HepG2 (cell line): Measurements from ENCODE around the gene HYAL2. TPM values are rescaled to one million over a fixed set of nuclear protein-coding genes. Genes with fewer than 3 reads are reported as not detected.
A peak's percentile ranks its signal among the peaks of the same experiment; 100 is the strongest.

ENCODE experiments used
- ATAC-seq: fragments of 200-7000 bp; cut with Tn5 transposase; 3 replicates; pipeline ENCODE4 v1.9.1; 2020; ENCODE audit warnings: mild to moderate bottlenecking, moderate library complexity
- BruUV-seq: library from RNA; stranded (reverse); fragments of 400-500 nt; replicated peaks from 2 replicates; lab custom pipeline; 2021; lab: Mats Ljungman, UMichigan
- CTCF ChIA-PET: fragments of 300-600 bp; formaldehyde crosslinking; extraction: SDS; loops from one replicate; lab custom pipeline; 2021; ENCODE audit warnings: low total read pairs, inconsistent platforms, low intra/inter-chr PET ratio; lab: Yijun Ruan, JAX
- POLR2A ChIA-PET: fragments of 350-600 bp; sonication (Branson Sonifier 250); formaldehyde crosslinking; loops from one replicate; lab custom pipeline; 2020; ENCODE audit warnings: antibody characterized with exemption, inconsistent platforms; lab: Yijun Ruan, JAX
- DNase-seq: peaks from one replicate; pipeline ENCODE4 v3.0.0-alpha.2; 2015; ENCODE audit warnings: low spot score
- FAIRE-seq: peaks from 3 replicates; lab custom pipeline; 2011; peaks lifted over from hg19 to GRCh38; lab: Jason Lieb, UNC
- H2AFZ ChIP-seq: one replicate; pipeline ENCODE4 v1.6.1; 2011; ENCODE audit warnings: low read length, inconsistent platforms
- H3K27ac ChIP-seq: fragments of 300-600 bp; 3 replicates; pipeline ENCODE4 v1.8.0; 2011; ENCODE audit warnings: mixed run types, mild to moderate bottlenecking, mixed read lengths, low read length, inconsistent platforms; ENCODE audit not compliant: insufficient read depth; ENCODE audit errors: extremely low read length
- H3K27me3 ChIP-seq, 2 experiments: fragments of 200-600 bp in 1 of 2; 2 replicates in 1 of 2; 3 replicates in 1 of 2; pipeline versions ENCODE4 v1.6.0 to v1.8.0; 2011; ENCODE audit warnings: low read length in 2 of 2, mild to moderate bottlenecking in 2 of 2, moderate library complexity in 2 of 2, inconsistent platforms in 1 of 2; ENCODE audit not compliant: insufficient read depth in 2 of 2, control insufficient read depth in 1 of 2
- H3K36me3 ChIP-seq, 2 experiments: fragments of 200-600 bp in 1 of 2; replicated peaks in 1 of 2; 2 replicates in 1 of 2; 3 replicates in 1 of 2; pipeline versions ENCODE4 v1.5.1 to v1.8.0; 2011; ENCODE audit warnings: low read length in 2 of 2, inconsistent platforms in 1 of 2; ENCODE audit not compliant: insufficient read depth in 2 of 2, control insufficient read depth in 1 of 2
- H3K4me1 ChIP-seq: 2 replicates; pipeline ENCODE4 v1.5.1; 2012; ENCODE audit warnings: low read length, inconsistent platforms; ENCODE audit not compliant: insufficient read depth
- H3K4me2 ChIP-seq: 2 replicates; pipeline ENCODE4 v1.6.0; 2011; ENCODE audit warnings: low read depth, low read length, inconsistent platforms
- H3K4me3 ChIP-seq, 3 experiments: fragments of 200-600 bp in 1 of 3; sonication (generic), shearing (Covaris generic) in 1 of 3; replicated peaks in 1 of 3; 2 replicates each; pipeline ENCODE4 v1.5.1; 2011 to 2016; ENCODE audit warnings: low read length in 3 of 3, inconsistent platforms in 2 of 3, low read depth in 2 of 3, mild to moderate bottlenecking in 2 of 3, control low read depth in 1 of 3, mixed read lengths in 1 of 3; ENCODE audit not compliant: insufficient read depth in 1 of 3
- H3K79me2 ChIP-seq: one replicate; pipeline ENCODE4 v1.6.1; 2011; ENCODE audit warnings: low read length, inconsistent platforms; ENCODE audit not compliant: insufficient read depth
- H3K9ac ChIP-seq: 2 replicates; pipeline ENCODE4 v1.6.0; 2011; ENCODE audit warnings: mild to moderate bottlenecking, low read depth, low read length, inconsistent platforms; ENCODE audit not compliant: insufficient read depth
- H3K9me3 ChIP-seq: 2 replicates; pipeline ENCODE4 v1.5.1; 2012; ENCODE audit warnings: mild to moderate bottlenecking, low read length
- H4K20me1 ChIP-seq: 2 replicates; pipeline ENCODE4 v1.6.0; 2011; ENCODE audit warnings: inconsistent platforms, mild to moderate bottlenecking, low read length, moderate library complexity; ENCODE audit not compliant: insufficient read depth
- CTCF ChIP-seq: sonication (generic); formaldehyde crosslinking; IDR thresholded peaks from 2 replicates; pipeline ENCODE4 v1.5.0; 2020; ENCODE audit warnings: mild to moderate bottlenecking, missing genetic modification reagents, moderate library complexity
- FOXP1 ChIP-seq, 2 experiments: fragments of 450-650 bp in 1 of 2; IDR thresholded peaks; 2 replicates each; pipeline ENCODE4 v1.6.1; 2017 to 2018; ENCODE audit warnings: antibody characterized with exemption in 1 of 2
- NFAT5 ChIP-seq: sonication (generic); formaldehyde crosslinking; IDR thresholded peaks from 2 replicates; pipeline ENCODE4 v1.4.0; 2020; ENCODE audit warnings: missing genetic modification reagents
- PAWR ChIP-seq: sonication (generic); formaldehyde crosslinking; IDR thresholded peaks from 2 replicates; pipeline ENCODE4 v1.4.0; 2020; ENCODE audit warnings: missing genetic modification reagents, mild to moderate bottlenecking, borderline replicate concordance
- RARG ChIP-seq: sonication (generic); formaldehyde crosslinking; IDR thresholded peaks from 2 replicates; pipeline ENCODE4 v1.4.0; 2020; ENCODE audit warnings: low read depth, mild to moderate bottlenecking, missing genetic modification reagents
- ZIK1 ChIP-seq: sonication (generic); formaldehyde crosslinking; IDR thresholded peaks from 2 replicates; pipeline ENCODE4 v1.5.0; 2020; ENCODE audit warnings: mild to moderate bottlenecking, low read depth, missing genetic modification reagents, borderline replicate concordance
- ZNF503 ChIP-seq: sonication (generic); formaldehyde crosslinking; IDR thresholded peaks from 2 replicates; pipeline ENCODE4 v1.4.0; 2020; ENCODE audit warnings: missing genetic modification reagents
- ZNF788 ChIP-seq: sonication (generic); formaldehyde crosslinking; IDR thresholded peaks from 2 replicates; pipeline ENCODE4 v1.5.0; 2020; ENCODE audit warnings: mild to moderate bottlenecking, missing genetic modification reagents, borderline replicate concordance
- ZNF879 ChIP-seq: sonication (generic); formaldehyde crosslinking; IDR thresholded peaks from 2 replicates; pipeline ENCODE4 v1.8.1; 2023; ENCODE audit warnings: missing genetic modification reagents
- WGBS: methylation state at CpG from one replicate; pipeline ENCODE4 v1.1.6; 2017; ENCODE audit warnings: low lambda C conversion rate; 5-methylcytosine and 5-hydroxymethylcytosine counted together
- in situ Hi-C: cut with HindIII; loops from 2 replicates; pipeline ENCODE4 v1.10.0; 2017; ENCODE audit warnings: low pct_unique_long_range_greater_than_20kb; ENCODE audit not compliant: extremely low pct_ligation_motif_present
- intact Hi-C: fragments of 100-400 bp; cut with micrococcal nuclease; formaldehyde crosslinking; loops from one replicate; pipeline ENCODE4 v1.10.0; 2022; ENCODE audit not compliant: unreplicated experiment
- polyA plus RNA-seq, 8 experiments: library from polyadenylated mRNA; depleted of rRNA in 3 of 8; stranded (reverse) in 7 of 8; unstranded in 1 of 8; fragments of >200 nt; fragmentation: Illumina TruSeq in 4 of 8; extraction: Trizol in 4 of 8; gene quantifications; 2 replicates each; pipeline versions ENCODE4 v1.2.1 to v1.2.3, GENCODE V29; 2011 to 2016; ENCODE audit warnings: low read depth in 4 of 8, missing spikeins in 1 of 8, mixed read lengths in 1 of 8; ENCODE audit not compliant: insufficient read depth in 1 of 8
- total RNA-seq, 5 experiments: library from RNA; depleted of rRNA; stranded (reverse); fragments of >200 nt; fragmentation: Illumina TruSeq; extraction: Trizol; gene quantifications; 2 replicates each; pipeline ENCODE4 v1.2.3, GENCODE V29; 2016; ENCODE audit warnings: low read depth in 1 of 5

HYAL2 gene
- total and polyA plus RNA-seq, 2 of the 13 experiments (the other 11 are each of a cell fraction or from before 2014, with no cell fraction given), result 76.2 to 102 TPM

GRCh38 chr3:50342813-50343633 lies 20.5 kb upstream of the HYAL2 start (continued):
- TF ChIP-seq CTCF (CRISPR knock-in tag), result peak; percentile 56

- H3K27me3 ChIP-seq, result 0 out of 5 replicates have a peak, but pooled peaks cover 0 to 1% of the 10 kb centered on the region in 2 experiments
- in situ Hi-C loops, result loop anchor here (10.0 kb wide), 1 partner anchor 203 kb away; no protein-coding TSS in a partner anchor
- no peak for TF ChIP-seq ZIK1
- TF ChIP-seq RARG, result no peak
- TF ChIP-seq ZNF879 (CRISPR knock-in tag), result no peak
- no peak for TF ChIP-seq FOXP1 (IDR thresholded peaks at IDR 0.05)
- TF ChIP-seq FOXP1 (CRISPR knock-in tag; IDR thresholded peaks at IDR 0.05), result no peak
- no peak for TF ChIP-seq ZNF503 (CRISPR knock-in tag)
- no peak for TF ChIP-seq ZNF788 (CRISPR knock-in tag)
- TF ChIP-seq NFAT5 (CRISPR knock-in tag), result no peak
- TF ChIP-seq PAWR, result no peak
These were observed 19.6 kb upstream of the HYAL2 start for GRCh38 chr3:50341996-50342650.

More at GRCh38 chr3:50341996-50342650, 19.6 kb upstream of the HYAL2 start:
- FAIRE-seq, result no peak
- Histone ChIP-seq H2AFZ (no peak overlapping the region), H3K4me3 (no peak overlapping the region; a peak in 1 of 6 replicates), H3K4me1 (peaks cover 64% of the 10 kb centered on the region), H3K36me3 (no peaks in the 10 kb centered on the region), H3K9ac (no peak overlapping the region), H3K27ac (no peak overlapping the region), H4K20me1 (no peaks in the 10 kb centered on the region), H3K4me2 (no peak overlapping the region), H3K79me2 (no peaks in the 10 kb centered on the region), H3K9me3 (no peaks in the 10 kb centered on the region)
- BruUV-seq, result no TSS peak
- ChIA-PET CTCF (no interaction called here), POLR2A (interaction anchor here (1.4 kb wide), 1 partner anchor 14 kb away, joined by 3 read pairs; the partner anchor contains the start of gene TUSC2)
- 56% methylated on average over 8 of the region's 13 CpGs for WGBS
- no peak for DNase-seq
- intact Hi-C loops, result loop anchor here (10.0 kb wide), 1 partner anchor 203 kb away; no protein-coding TSS in a partner anchor
- no peak for ATAC-seq
